HG03108 (cell line): ENCODE data around the gene BMP7.

Source experiments
- ATAC-seq: cut with Tn5 transposase; IDR thresholded peaks from one replicate; pipeline ENCODE4 v1.9.1; 2021; ENCODE audit warnings: moderate library complexity; ENCODE audit not compliant: unreplicated experiment

BMP7 gene

GRCh38 chr20:57213291-57213690, 53.1 kb downstream of the BMP7 start:
- ATAC-seq = no peak

GRCh38 chr20:57212534-57213276, 53.7 kb downstream of the BMP7 start:
- no peak for ATAC-seq

- ATAC-seq = no peak
Observed at GRCh38 chr20:57211908-57212533, 54.4 kb downstream of the BMP7 start.

- no peak for ATAC-seq
Observed at GRCh38 chr20:57211406-57211805, 55.0 kb downstream of the BMP7 start.

- ATAC-seq = no peak
Observed at GRCh38 chr20:57210911-57211280, 55.5 kb downstream of the BMP7 start.

- no peak for ATAC-seq
Observed at GRCh38 chr20:57210054-57210910, 56.2 kb downstream of the BMP7 start.

GRCh38 chr20:57209413-57209812, 57.0 kb downstream of the BMP7 start:
- no peak for ATAC-seq

GRCh38 chr20:57208198-57208597, 58.2 kb downstream of the BMP7 start:
- ATAC-seq = no peak

GRCh38 chr20:57207251-57207650, 59.2 kb downstream of the BMP7 start:
- no peak for ATAC-seq

GRCh38 chr20:57205606-57206219, 60.7 kb downstream of the BMP7 start:
- no peak for ATAC-seq

- ATAC-seq = no peak
Observed at GRCh38 chr20:57203986-57204385, 62.5 kb downstream of the BMP7 start.

GRCh38 chr20:57203204-57203603, 63.2 kb downstream of the BMP7 start:
- ATAC-seq = no peak

GRCh38 chr20:57202309-57202708, 64.1 kb downstream of the BMP7 start:
- no peak for ATAC-seq

- ATAC-seq = no peak
Observed at GRCh38 chr20:57200882-57201695, 65.4 kb downstream of the BMP7 start.

GRCh38 chr20:57199656-57200405, 66.6 kb downstream of the BMP7 start:
- ATAC-seq = no peak

- ATAC-seq = no peak
Observed at GRCh38 chr20:57198132-57199072, 68.0 kb downstream of the BMP7 start.

- no peak for ATAC-seq
Observed at GRCh38 chr20:57197352-57198131, 68.9 kb downstream of the BMP7 start.
